HG02870 (cell line): Measurements from ENCODE around the gene P2RX4.
"Not testable (repeated sequence)": the region's sequence is repeated elsewhere in the genome, so short reads cannot be mapped to it uniquely, and the experiment has no call there.

Source experiments
- ATAC-seq: cut with Tn5 transposase; IDR thresholded peaks from one replicate; pipeline ENCODE4 v1.9.1; 2021; ENCODE audit warnings: mild to moderate bottlenecking, moderate library complexity; ENCODE audit not compliant: unreplicated experiment

Gene P2RX4

GRCh38 chr12:121209624-121210572 lies at the start of gene P2RX4:
Gene P2RX4, plus strand, starts transcription at chr12:121210129. Its CDS starts 36 bp downstream, at chr12:121210165.
- ATAC-seq = peak; percentile 81

- ATAC-seq = no peak
Observed at GRCh38 chr12:121162384-121162783, 47.5 kb upstream of the P2RX4 start.

GRCh38 chr12:121162985-121163384 lies 46.9 kb upstream of the P2RX4 start:
- no peak for ATAC-seq

GRCh38 chr12:121164839-121165238 lies 45.1 kb upstream of the P2RX4 start:
- not testable (repeated sequence) for ATAC-seq

GRCh38 chr12:121165316-121165715 lies 44.6 kb upstream of the P2RX4 start:
- ATAC-seq = no peak

GRCh38 chr12:121166356-121166755 lies 43.6 kb upstream of the P2RX4 start:
- ATAC-seq = no peak

- ATAC-seq = no peak
Observed at GRCh38 chr12:121167232-121167820, 42.6 kb upstream of the P2RX4 start.

GRCh38 chr12:121167951-121168350 lies 42.0 kb upstream of the P2RX4 start:
- ATAC-seq = no peak

- no peak for ATAC-seq
Observed at GRCh38 chr12:121170151-121170550, 39.8 kb upstream of the P2RX4 start.

GRCh38 chr12:121170611-121171260 lies 39.2 kb upstream of the P2RX4 start:
- ATAC-seq = no peak

- no peak for ATAC-seq
Observed at GRCh38 chr12:121172145-121172544, 37.8 kb upstream of the P2RX4 start.

GRCh38 chr12:121175383-121176119 lies 34.4 kb upstream of the P2RX4 start:
- ATAC-seq = no peak

- ATAC-seq = no peak
Observed at GRCh38 chr12:121176826-121177529, 33.0 kb upstream of the P2RX4 start.

GRCh38 chr12:121181181-121181580 lies 28.7 kb upstream of the P2RX4 start:
- no peak for ATAC-seq

GRCh38 chr12:121182222-121182893 lies 27.6 kb upstream of the P2RX4 start:
- ATAC-seq = no peak

- no peak for ATAC-seq
Observed at GRCh38 chr12:121184425-121184824, 25.5 kb upstream of the P2RX4 start.

GRCh38 chr12:121184984-121185889 lies 24.7 kb upstream of the P2RX4 start:
- no peak for ATAC-seq

- ATAC-seq = no peak
Observed at GRCh38 chr12:121186826-121187225, 23.1 kb upstream of the P2RX4 start.

- no peak for ATAC-seq
Observed at GRCh38 chr12:121187501-121187900, 22.4 kb upstream of the P2RX4 start.
